HEK293 (cell line): ENCODE results near the gene ZNF276.

Source experiments
- BCL11A ChIP-seq: fragments of 450-650 bp; formaldehyde crosslinking; IDR thresholded peaks from 2 replicates; pipeline ENCODE4 v1.5.1; 2016; ENCODE audit warnings: low read depth, missing biosample characterization, missing genetic modification characterization
- BCL11B ChIP-seq: fragments of 450-650 bp; formaldehyde crosslinking; IDR thresholded peaks from 2 replicates; pipeline ENCODE4 v1.5.1; 2016; ENCODE audit warnings: low read depth, missing biosample characterization, missing genetic modification characterization
- PRDM2 ChIP-seq: fragments of 450-650 bp; formaldehyde crosslinking; IDR thresholded peaks from 2 replicates; pipeline ENCODE4 v1.5.1; 2016; ENCODE audit warnings: missing biosample characterization, missing genetic modification characterization, borderline replicate concordance
- REPIN1 ChIP-seq: fragments of 450-650 bp; formaldehyde crosslinking; IDR thresholded peaks from 2 replicates; pipeline ENCODE4 v1.5.1; 2017; ENCODE audit warnings: missing biosample characterization, missing genetic modification characterization, low read depth
- TSHZ1 ChIP-seq: fragments of 450-650 bp; formaldehyde crosslinking; IDR thresholded peaks from 2 replicates; pipeline ENCODE4 v1.5.1; 2016; ENCODE audit warnings: missing biosample characterization, missing genetic modification characterization, borderline replicate concordance
- ZBTB11 ChIP-seq: fragments of 450-650 bp; formaldehyde crosslinking; conservative IDR thresholded peaks from 2 replicates; pipeline ENCODE4 v1.5.1; 2016; ENCODE audit warnings: low read depth, missing biosample characterization, missing genetic modification characterization
- ZBTB17 ChIP-seq: fragments of 450-650 bp; formaldehyde crosslinking; IDR thresholded peaks from 2 replicates; pipeline ENCODE4 v1.5.1; 2016; ENCODE audit warnings: missing biosample characterization, missing genetic modification characterization
- ZBTB20 ChIP-seq: fragments of 450-650 bp; formaldehyde crosslinking; IDR thresholded peaks from 2 replicates; pipeline ENCODE4 v1.5.1; 2016; ENCODE audit warnings: missing biosample characterization, missing genetic modification characterization
- ZBTB44 ChIP-seq: fragments of 450-650 bp; IDR thresholded peaks from 2 replicates; pipeline ENCODE4 v1.5.1; 2018; ENCODE audit warnings: missing biosample characterization, mild to moderate bottlenecking, missing genetic modification characterization
- ZFP3 ChIP-seq: fragments of 450-650 bp; formaldehyde crosslinking; IDR thresholded peaks from 2 replicates; pipeline ENCODE4 v1.5.1; 2016; ENCODE audit warnings: low read depth, missing biosample characterization, missing genetic modification characterization
- ZNF18 ChIP-seq: fragments of 450-650 bp; formaldehyde crosslinking; IDR thresholded peaks from 2 replicates; pipeline ENCODE4 v1.5.1; 2016; ENCODE audit warnings: missing biosample characterization, missing genetic modification characterization
- ZNF280C ChIP-seq: fragments of 450-650 bp; formaldehyde crosslinking; IDR thresholded peaks from 2 replicates; pipeline ENCODE4 v1.5.1; 2016; ENCODE audit warnings: missing biosample characterization, missing genetic modification characterization
- ZNF449 ChIP-seq: fragments of 450-650 bp; formaldehyde crosslinking; IDR thresholded peaks from 2 replicates; pipeline ENCODE4 v1.5.1; 2017; ENCODE audit warnings: missing biosample characterization, mild to moderate bottlenecking, missing genetic modification characterization, moderate library complexity
- ZNF48 ChIP-seq: fragments of 450-650 bp; formaldehyde crosslinking; IDR thresholded peaks from 2 replicates; pipeline ENCODE4 v1.5.1; 2016; ENCODE audit warnings: missing biosample characterization, missing genetic modification characterization
- ZNF549 ChIP-seq: fragments of 450-650 bp; IDR thresholded peaks from 2 replicates; pipeline ENCODE4 v1.5.1; 2018; ENCODE audit warnings: missing biosample characterization, missing genetic modification characterization, mild to moderate bottlenecking, inconsistent platforms, moderate library complexity
- ZNF623 ChIP-seq: fragments of 450-650 bp; formaldehyde crosslinking; IDR thresholded peaks from 2 replicates; pipeline ENCODE4 v1.5.1; 2016; ENCODE audit warnings: missing biosample characterization, missing genetic modification characterization
- ZNF707 ChIP-seq: fragments of 450-650 bp; formaldehyde crosslinking; IDR thresholded peaks from 2 replicates; pipeline ENCODE4 v1.5.1; 2016; ENCODE audit warnings: missing biosample characterization, missing genetic modification characterization

Gene ZNF276

GRCh38 chr16:89687092-89687940, 34.0 kb upstream of the ZNF276 start (continued):
- TF ChIP-seq ZNF549 (tag by site-specific recombination): no peak
- TF ChIP-seq ZBTB17 (tag by site-specific recombination): peak; percentile 54
- no peak for TF ChIP-seq ZNF707 (tag by site-specific recombination)
- no peak for TF ChIP-seq TSHZ1 (tag by site-specific recombination)
- TF ChIP-seq PRDM2 (tag by site-specific recombination): no peak
- no peak for TF ChIP-seq ZNF280C (tag by site-specific recombination)
- no peak for TF ChIP-seq ZBTB44 (tag by site-specific recombination)
- TF ChIP-seq ZBTB11: no peak
- TF ChIP-seq ZNF623: no peak
- TF ChIP-seq ZNF18: no peak
- TF ChIP-seq ZBTB20 (tag by site-specific recombination): 0 out of 2 replicates have a peak, but pooled peaks have one; percentile 51
- no peak for TF ChIP-seq BCL11B (tag by site-specific recombination)
- no peak for TF ChIP-seq ZFP3 (tag by site-specific recombination)
- TF ChIP-seq BCL11A (tag by site-specific recombination): no peak
- no peak for TF ChIP-seq REPIN1
- no peak for TF ChIP-seq ZNF48 (tag by site-specific recombination)
- TF ChIP-seq ZNF449: peak; percentile 68
